Lung (tissue), 12 donors: ENCODE measurements around the gene SLC7A10. TPM values are rescaled to one million over a fixed set of nuclear protein-coding genes. Genes with fewer than 3 reads are reported as not detected.

ENCODE experiments used
- ATAC-seq: fragments of 200-7000 bp; cut with Tn5 transposase; one replicate; pipeline ENCODE4 v1.9.1; 2020; ENCODE audit warnings: moderate number of reproducible peaks; ENCODE audit not compliant: insufficient read depth, low FRiP score
- DNase-seq, 3 donors: peaks; one replicate each; pipeline ENCODE4 v3.0.0-alpha.2; 2013 to 2017
- H3K27ac ChIP-seq, 2 donors: one replicate each; pipeline ENCODE4 v1.5.1; 2013; ENCODE audit warnings: mild to moderate bottlenecking in 2 of 2, moderate library complexity in 2 of 2, control low read depth in 1 of 2, inconsistent platforms in 1 of 2, low read depth in 1 of 2, low read length in 1 of 2
- H3K27me3 ChIP-seq, 3 donors: one replicate each; pipeline ENCODE4 v1.5.1; 2013; ENCODE audit warnings: low read length in 2 of 3; ENCODE audit not compliant: control insufficient read depth in 3 of 3, insufficient read depth in 3 of 3
- H3K36me3 ChIP-seq, 4 donors: one replicate each; pipeline ENCODE4 v1.5.1; 2013; ENCODE audit warnings: low read length in 4 of 4, mild to moderate bottlenecking in 1 of 4, moderate library complexity in 1 of 4; ENCODE audit not compliant: control insufficient read depth in 4 of 4, insufficient read depth in 4 of 4
- H3K4me1 ChIP-seq, 5 donors: one replicate each; pipeline ENCODE4 v1.5.1; 2013; ENCODE audit warnings: low read length in 5 of 5, mild to moderate bottlenecking in 2 of 5, moderate library complexity in 1 of 5; ENCODE audit not compliant: control insufficient read depth in 5 of 5, insufficient read depth in 5 of 5
- H3K4me3 ChIP-seq: one replicate; pipeline ENCODE4 v1.5.1; 2013; ENCODE audit warnings: mild to moderate bottlenecking, control low read depth, moderate library complexity
- H3K9ac ChIP-seq, 2 donors: one replicate each; pipeline ENCODE4 v1.5.1; 2013; ENCODE audit warnings: low read length in 2 of 2, control low read depth in 1 of 2; ENCODE audit not compliant: insufficient read depth in 1 of 2
- H3K9me3 ChIP-seq, 4 donors: one replicate each; pipeline ENCODE4 v1.5.1; 2013; ENCODE audit warnings: low read length in 3 of 4, mild to moderate bottlenecking in 1 of 4, moderate library complexity in 1 of 4; ENCODE audit not compliant: control insufficient read depth in 4 of 4, insufficient read depth in 3 of 4
- CTCF ChIP-seq: IDR thresholded peaks from 2 replicates; pipeline ENCODE4 v1.5.1; 2012; ENCODE audit warnings: mild to moderate bottlenecking; ENCODE audit errors: control extremely low read depth, extremely low read depth
- WGBS, 2 donors: extraction: QIAGEN DNeasy Blood & Tissue Kit; methylation state at CpG; one replicate each; pipeline ENCODE4 v1.1.7; 2013; 5-methylcytosine and 5-hydroxymethylcytosine counted together
- polyA plus RNA-seq, 2 donors: library from polyadenylated mRNA; stranded (reverse); fragments of 200-250 nt; gene quantifications; one replicate each; pipeline ENCODE4 v1.2.1, GENCODE V29; 2013
- total RNA-seq, 2 donors: library from RNA; depleted of rRNA in 1 of 2; stranded (reverse); fragments of >200 nt in 1 of 2; gene quantifications; one replicate each; pipeline ENCODE4 v1.2.1, GENCODE V29; 2014 to 2021
- donor health status: control.
- donor health status: control.
- donor health status: Bipolar disorder and iron deficiency.
- donor health status: healthy.
- donor health status: DM: yes; HTN: yes; CAD: no.

Gene SLC7A10
- total and polyA plus RNA-seq, 4 donors = 0.02 to 0.71 (median 0.16) TPM

- WGBS, 2 donors = 75 to 91% methylated on average over 6 of the region's 6 CpGs
- Histone ChIP-seq H3K4me3 (no peak overlapping the region), H3K4me1 (peaks cover 0 to 4% (median 0%) of the 10 kb centered on the region in 5 donors), H3K27ac (no peak overlapping the region), H3K36me3 (no peaks in the 10 kb centered on the region), H3K27me3 (peaks cover 0 to 17% (median 9%) of the 10 kb centered on the region in 3 donors), H3K9ac (no peak overlapping the region), H3K9me3 (peaks cover 0 to 4% (median 0%) of the 10 kb centered on the region in 4 donors)
- DNase-seq (no peak), ATAC-seq (no peak)
- no peak for TF ChIP-seq CTCF
These were observed 4.0 kb downstream of the SLC7A10 start for GRCh38 chr19:33221638-33222037.

GRCh38 chr19:33220735-33221134 lies 4.9 kb downstream of the SLC7A10 start:
- Histone ChIP-seq H3K9ac (no peak overlapping the region), H3K27me3 (peaks cover 0 to 9% (median 4%) of the 10 kb centered on the region in 3 donors), H3K27ac (no peak overlapping the region), H3K9me3 (peaks cover 0 to 4% (median 0%) of the 10 kb centered on the region in 4 donors), H3K4me1 (peaks cover 0 to 2% (median 0%) of the 10 kb centered on the region in 5 donors), H3K4me3 (no peak overlapping the region), H3K36me3 (no peaks in the 10 kb centered on the region)
- 85 to 89% methylated on average over 9 of the region's 9 CpGs for WGBS, 2 donors
- ATAC-seq (no peak), DNase-seq (no peak)
- no peak for TF ChIP-seq CTCF

DNA sequence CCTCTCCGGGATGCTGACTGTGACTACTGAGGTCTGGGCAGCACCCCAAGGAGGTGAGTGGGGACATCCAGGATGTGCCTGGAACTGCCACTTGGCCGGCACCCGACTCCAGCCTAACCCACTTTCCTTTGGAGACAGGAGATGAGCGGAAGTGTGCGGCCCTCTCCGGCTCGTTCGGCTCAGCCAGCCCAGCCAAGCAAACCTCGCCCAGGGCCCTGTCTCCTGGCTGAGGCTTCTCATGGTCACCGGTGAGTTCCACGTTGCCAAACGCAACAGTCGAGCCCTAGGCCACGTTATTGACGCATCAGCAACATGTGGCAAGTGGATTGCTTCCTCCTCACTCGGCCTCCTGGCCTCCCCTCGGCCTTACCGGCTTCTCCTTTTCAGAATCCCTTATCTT lies 5.5 kb downstream of the SLC7A10 start:
- no peak for TF ChIP-seq CTCF
- ATAC-seq = no peak
- no peak for DNase-seq

GRCh38 chr19:33219261-33219815 lies 6.3 kb downstream of the SLC7A10 start:
- DNase-seq (no peak), ATAC-seq (no peak)
- 59 to 77% methylated on average over 12 of the region's 12 CpGs for WGBS, 2 donors
- no peak overlapping the region for H3K9ac ChIP-seq
- no peaks in the 10 kb centered on the region for H3K9me3 ChIP-seq
- no peaks in the 10 kb centered on the region for H3K4me1 ChIP-seq
- no peaks in the 10 kb centered on the region for H3K36me3 ChIP-seq
- no peak overlapping the region for H3K4me3 ChIP-seq
- H3K27ac ChIP-seq = no peak overlapping the region
- no peak for TF ChIP-seq CTCF
- H3K27me3 ChIP-seq = no peaks in the 10 kb centered on the region

More for the DNA sequence above, 5.5 kb downstream of the SLC7A10 start:
- Histone ChIP-seq H3K27ac (no peak overlapping the region), H3K27me3 (peaks cover 0 to 7% (median 3%) of the 10 kb centered on the region in 3 donors), H3K4me1 (no peaks in the 10 kb centered on the region), H3K9me3 (no peaks in the 10 kb centered on the region), H3K9ac (no peak overlapping the region), H3K4me3 (no peak overlapping the region), H3K36me3 (no peaks in the 10 kb centered on the region)
- WGBS, 2 donors = 72 to 82% methylated on average over 18 of the region's 18 CpGs
